GOT3 (cell line): ENCODE data around the gene SMARCA5.
"Not testable (repeated sequence)": the region's sequence is repeated elsewhere in the genome, so short reads cannot be mapped to it uniquely, and the experiment has no call there.

Experiments used
- DNase-seq: peaks from one replicate; lab custom pipeline; 2025; ENCODE audit warnings: mixed read lengths; lab: John Stamatoyannopoulos, UW

SMARCA5 gene

GRCh38 chr4:143513314-143514168 lies at the start of gene SMARCA5:
TSS of gene SMARCA5 (plus strand) at chr4:143513702. CDS start at chr4:143513925, 223 bp downstream.
- peak; percentile 73 for DNase-seq

GRCh38 chr4:143473334-143474126 lies 40.0 kb upstream of the SMARCA5 start:
- no peak for DNase-seq

- no peak for DNase-seq
Observed at GRCh38 chr4:143477487-143477886, 36.0 kb upstream of the SMARCA5 start.

GRCh38 chr4:143481361-143481760 lies 32.1 kb upstream of the SMARCA5 start:
- DNase-seq = no peak

GRCh38 chr4:143482840-143483239 lies 30.7 kb upstream of the SMARCA5 start:
- no peak for DNase-seq

GRCh38 chr4:143486314-143486713 lies 27.2 kb upstream of the SMARCA5 start:
- no peak for DNase-seq

GRCh38 chr4:143488687-143489086 lies 24.8 kb upstream of the SMARCA5 start:
- DNase-seq = no peak

- DNase-seq = no peak
Observed at GRCh38 chr4:143489106-143489505, 24.4 kb upstream of the SMARCA5 start.

GRCh38 chr4:143498021-143498420 lies 15.5 kb upstream of the SMARCA5 start:
- no peak for DNase-seq

GRCh38 chr4:143502231-143502630 lies 11.3 kb upstream of the SMARCA5 start:
- no peak for DNase-seq

GRCh38 chr4:143506031-143506430 lies 7.5 kb upstream of the SMARCA5 start:
- DNase-seq = no peak

- DNase-seq = no peak
Observed at GRCh38 chr4:143511906-143512305, 1.6 kb upstream of the SMARCA5 start.

- no peak for DNase-seq
Observed at GRCh38 chr4:143512978-143513313, 556 bp upstream of the SMARCA5 start.

GRCh38 chr4:143514169-143514495 lies 630 bp downstream of the SMARCA5 start:
- DNase-seq = no peak

- no peak for DNase-seq
Observed at GRCh38 chr4:143514497-143514896, 995 bp downstream of the SMARCA5 start.

- DNase-seq = no peak
Observed at GRCh38 chr4:143514901-143515300, 1.4 kb downstream of the SMARCA5 start.

GRCh38 chr4:143515905-143516304 lies 2.4 kb downstream of the SMARCA5 start:
- DNase-seq = no peak

GRCh38 chr4:143517764-143518163 lies 4.3 kb downstream of the SMARCA5 start:
- no peak for DNase-seq

GRCh38 chr4:143524211-143524610 lies 10.7 kb downstream of the SMARCA5 start:
- DNase-seq = no peak

- not testable (repeated sequence) for DNase-seq
Observed at GRCh38 chr4:143528046-143528445, 14.5 kb downstream of the SMARCA5 start.

GRCh38 chr4:143531380-143531779 lies 17.9 kb downstream of the SMARCA5 start:
- DNase-seq = no peak

GRCh38 chr4:143531788-143532491 lies 18.4 kb downstream of the SMARCA5 start:
- no peak for DNase-seq
